ENCODE measurements around the gene C1QTNF12. TPM values are rescaled to one million over a fixed set of nuclear protein-coding genes. Genes with fewer than 3 reads are reported as not detected.

Gene C1QTNF12
- total RNA-seq, 1 experiment from 2014 or later = 4.4 TPM

DNA sequence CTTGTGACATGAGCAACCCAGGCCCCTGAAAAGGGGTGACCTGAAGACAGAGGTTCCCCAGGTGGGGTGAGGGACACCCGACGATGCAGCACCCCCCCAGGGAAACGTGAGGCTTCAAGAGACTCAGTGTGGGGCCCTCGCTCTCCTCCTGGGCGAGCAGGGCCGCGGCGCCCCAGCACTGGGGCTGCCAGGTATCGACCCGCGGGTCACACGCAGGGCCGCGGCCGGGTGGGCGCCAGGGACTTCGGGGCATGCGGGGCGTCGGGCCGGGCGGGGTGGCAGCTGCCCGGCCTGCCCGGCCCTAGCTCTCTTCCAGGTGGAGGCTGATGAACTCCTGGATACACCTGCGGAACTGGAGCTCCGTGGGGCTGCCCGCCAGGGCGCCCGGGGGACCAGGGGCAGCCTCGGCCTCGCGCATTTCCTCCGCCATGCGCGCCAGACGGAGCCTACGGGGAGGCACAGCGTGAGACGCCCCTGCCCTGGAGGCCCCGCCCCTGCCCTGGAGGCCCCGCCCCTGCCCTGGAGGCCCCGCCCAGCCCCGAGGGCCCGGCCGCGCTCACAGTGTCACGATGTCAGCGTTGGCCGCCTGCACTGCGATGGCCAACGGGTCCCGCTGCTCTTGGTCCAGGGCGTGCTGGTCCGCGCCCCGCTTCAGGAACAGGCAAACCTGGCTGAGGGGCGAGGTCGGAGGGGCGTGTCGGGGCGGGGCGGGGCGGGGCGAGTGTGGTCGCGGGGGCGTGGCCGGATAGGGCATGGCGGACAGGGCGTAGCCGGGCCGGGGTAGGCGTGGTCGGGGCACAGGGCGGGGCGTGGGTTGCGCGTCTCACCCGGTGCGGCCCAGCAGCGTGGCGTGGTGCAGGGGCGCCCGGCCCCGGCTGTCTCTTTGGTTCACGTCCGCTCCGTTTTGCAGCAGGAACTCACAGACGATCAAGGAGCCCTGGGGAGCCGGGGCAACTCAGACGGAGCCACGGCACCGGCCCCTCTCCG is 47.0 kb upstream of the C1QTNF12 start:
- no peak overlapping the region for H3K4me3 ChIP-seq (ENCODE audit: low read depth, low read length, poor library complexity, severe bottlenecking)
- ChIA-PET POLR2A (ENCODE audit: low non-redundant PET) (no interaction called here), CTCF (no interaction called here)
- no peak overlapping the region for H3K27ac ChIP-seq (ENCODE audit: low read depth, low read length, poor library complexity, severe bottlenecking)
- H3K9me3 ChIP-seq (ENCODE audit: low read depth, low read length, poor library complexity, severe bottlenecking) = no peaks in the 10 kb centered on the region
- peaks cover 3% of the 10 kb centered on the region for H3K36me3 ChIP-seq (ENCODE audit: insufficient read depth, low read length, poor library complexity, severe bottlenecking)
- H3K27me3 ChIP-seq (replicated peaks; ENCODE audit: insufficient read depth, low read depth, low read length, poor library complexity) = no peaks in the 10 kb centered on the region
- H3K4me1 ChIP-seq (ENCODE audit: insufficient read depth, low read length, poor library complexity, severe bottlenecking) = no peaks in the 10 kb centered on the region
- TF ChIP-seq EZH2 (IDR thresholded peaks at IDR 0.05; ENCODE audit: borderline replicate concordance, low read depth, low read length, poor library complexity, severe bottlenecking) = no peak
- TF ChIP-seq CTCF (conservative IDR thresholded peaks at IDR 0.05; ENCODE audit: low read depth, low read length) = no peak
- no peak for DNase-seq (ENCODE audit: low spot score)
- intact Hi-C loops (cut with micrococcal nuclease; ENCODE audit: unreplicated experiment) = no loop called here
- BruUV-seq (replicated peaks) = no TSS peak

DNA sequence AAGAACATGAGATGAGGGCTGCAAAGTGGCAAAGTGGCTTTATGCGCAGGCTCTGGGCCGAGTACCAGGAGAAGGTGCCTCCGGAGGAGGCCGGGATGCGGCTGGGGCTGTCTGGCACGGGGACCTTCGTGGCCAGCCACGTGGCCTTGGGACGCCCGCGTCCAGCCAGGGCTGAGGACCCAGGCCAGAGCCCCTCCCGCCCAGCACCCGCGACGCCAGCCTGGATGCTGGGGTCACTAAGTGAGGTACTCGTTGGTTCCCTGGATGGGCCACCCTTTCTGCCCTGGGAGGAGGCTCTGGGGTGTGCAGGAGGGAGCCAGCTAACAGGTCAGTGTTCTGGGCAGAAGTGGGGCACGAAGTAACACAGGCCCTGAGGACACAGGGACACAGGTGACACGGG is 46.3 kb upstream of the C1QTNF12 start:
- Histone ChIP-seq H3K27me3 (replicated peaks; ENCODE audit: insufficient read depth, low read depth, low read length, poor library complexity) (no peaks in the 10 kb centered on the region), H3K4me1 (ENCODE audit: insufficient read depth, low read length, poor library complexity, severe bottlenecking) (no peaks in the 10 kb centered on the region), H3K27ac (ENCODE audit: low read depth, low read length, poor library complexity, severe bottlenecking) (no peak overlapping the region), H3K9me3 (ENCODE audit: low read depth, low read length, poor library complexity, severe bottlenecking) (no peaks in the 10 kb centered on the region), H3K36me3 (ENCODE audit: insufficient read depth, low read length, poor library complexity, severe bottlenecking) (peaks cover 3% of the 10 kb centered on the region), H3K4me3 (ENCODE audit: low read depth, low read length, poor library complexity, severe bottlenecking) (no peak overlapping the region)
- CTCF ChIA-PET = no interaction called here
- intact Hi-C loops (cut with micrococcal nuclease; ENCODE audit: unreplicated experiment) = no loop called here
- no peak for DNase-seq (ENCODE audit: low spot score)
- POLR2A ChIA-PET (ENCODE audit: low non-redundant PET) = no interaction called here
- TF ChIP-seq CTCF (conservative IDR thresholded peaks at IDR 0.05; ENCODE audit: low read depth, low read length) = no peak
- no TSS peak for BruUV-seq (replicated peaks)

- POLR2A ChIA-PET (ENCODE audit: low non-redundant PET) = no interaction called here
- no peaks in the 10 kb centered on the region for H3K4me1 ChIP-seq (ENCODE audit: insufficient read depth, low read length, poor library complexity, severe bottlenecking)
Observed at GRCh38 chr1:1292442-1292779, 45.9 kb upstream of the C1QTNF12 start.

More at GRCh38 chr1:1292442-1292779, 45.9 kb upstream of the C1QTNF12 start:
- H3K27ac ChIP-seq (ENCODE audit: low read depth, low read length, poor library complexity, severe bottlenecking) = no peak overlapping the region
- CTCF ChIA-PET = interaction anchor here (0.7 to 1.6 kb wide), 2 partner anchors 94 to 170 kb away, joined by 3 to 17 read pairs; no protein-coding TSS in a partner anchor
- no TSS peak for BruUV-seq (replicated peaks)
- no peak for DNase-seq (ENCODE audit: low spot score)
- TF ChIP-seq EZH2 (IDR thresholded peaks at IDR 0.05; ENCODE audit: borderline replicate concordance, low read depth, low read length, poor library complexity, severe bottlenecking) (no peak), CTCF (conservative IDR thresholded peaks at IDR 0.05; ENCODE audit: low read depth, low read length) (no peak)
- peaks cover 3% of the 10 kb centered on the region for H3K36me3 ChIP-seq (ENCODE audit: insufficient read depth, low read length, poor library complexity, severe bottlenecking)
- H3K27me3 ChIP-seq (replicated peaks; ENCODE audit: insufficient read depth, low read depth, low read length, poor library complexity) = no peaks in the 10 kb centered on the region
- H3K4me3 ChIP-seq (ENCODE audit: low read depth, low read length, poor library complexity, severe bottlenecking) = no peak overlapping the region
- intact Hi-C loops (cut with micrococcal nuclease; ENCODE audit: unreplicated experiment) = no loop called here
- H3K9me3 ChIP-seq (ENCODE audit: low read depth, low read length, poor library complexity, severe bottlenecking) = no peaks in the 10 kb centered on the region

All from A673 (cell line).